Measurements from ENCODE around the gene IPCEF1. TPM values are rescaled to one million over a fixed set of nuclear protein-coding genes. Genes with fewer than 3 reads are reported as not detected.
A peak's percentile ranks its signal among the peaks of the same experiment; 100 is the strongest.
"Not testable (repeated sequence)": the region's sequence is repeated elsewhere in the genome, so short reads cannot be mapped to it uniquely, and the experiment has no call there.

The IPCEF1 gene
- total and polyA plus RNA-seq, 4 experiments from 2014 or later, result 67.7 to 97.7 (median 82.2) TPM

GRCh38 chr6:154201688-154202087 lies 154.9 kb downstream of the IPCEF1 start:
- H3K4me3 ChIP-seq (ENCODE audit: low read length in 2 of 2); H3K27me3 Mint-ChIP-seq; H3K9me3 Mint-ChIP-seq; POLR2A ChIA-PET (ENCODE audit: partially characterized antibody); H3K27ac ChIP-seq (ENCODE audit: low read depth, low read length); H3K9me3 ChIP-seq (ENCODE audit: control insufficient read depth in 1 of 2, low read length in 2 of 2); H3K27me3 ChIP-seq (ENCODE audit: insufficient read depth, low read length); H3K4me3 Mint-ChIP-seq; DNase-seq: not testable (repeated sequence)
- Histone ChIP-seq H3K4me1 (ENCODE audit: insufficient read depth, low read length) (peaks cover 22% of the 10 kb centered on the region), H3K36me3 (ENCODE audit: insufficient read depth, low read length) (peaks cover 53% of the 10 kb centered on the region)
- intact Hi-C loops (cut with micrococcal nuclease), result loop anchor here (2.0 kb wide), 1 partner anchor 17 kb away; no protein-coding TSS in a partner anchor
- peak overlapping the region in 4 of 7 donors; percentile 17 to 60 (median 52) for H3K27ac Mint-ChIP-seq
- peaks cover 40 to 78% (median 55%) of the 10 kb centered on the region in 4 donors for H3K4me1 Mint-ChIP-seq
- peaks cover 81 to 93% of the 10 kb centered on the region in 2 donors for H3K36me3 Mint-ChIP-seq
- CTCF ChIA-PET (ENCODE audit: partially characterized antibody), result interaction anchor here (2.1 kb wide), 1 partner anchor 75 kb away, joined by 8 read pairs; no protein-coding TSS in a partner anchor

- CTCF ChIA-PET (ENCODE audit: partially characterized antibody), result interaction anchor here (1.4 to 1.7 kb wide), 4 partner anchors 14 to 80 kb away, joined by 3 to 9 read pairs (median 4); no protein-coding TSS in a partner anchor
- POLR2A ChIA-PET (ENCODE audit: partially characterized antibody), result interaction anchor here (1.3 kb wide), 1 partner anchor 40 kb away, joined by 3 read pairs; no protein-coding TSS in a partner anchor
- Mint-ChIP-seq H3K27ac (peak overlapping the region in 2 of 7 donors; percentile 32 to 44), H3K27me3 (no peaks in the 10 kb centered on the region), H3K9me3 (peaks cover 0 to 6% (median 0%) of the 10 kb centered on the region in 8 donors), H3K36me3 (peaks cover 82% of the 10 kb centered on the region in 2 donors), H3K4me3 (peak overlapping the region in 2 of 8 donors; percentile 32 to 37), H3K4me1 (peaks cover 43 to 72% (median 59%) of the 10 kb centered on the region in 4 donors)
- H3K36me3 ChIP-seq (ENCODE audit: insufficient read depth, low read length), result peaks cover 28% of the 10 kb centered on the region
- peaks cover 22% of the 10 kb centered on the region for H3K4me1 ChIP-seq (ENCODE audit: insufficient read depth, low read length)
- intact Hi-C loops (cut with micrococcal nuclease), result no loop called here
- no peaks in the 10 kb centered on the region for H3K9me3 ChIP-seq (ENCODE audit: control insufficient read depth in 1 of 2, low read length in 2 of 2)
- no peak overlapping the region for H3K27ac ChIP-seq (ENCODE audit: low read depth, low read length)
- H3K4me3 ChIP-seq (ENCODE audit: low read length in 2 of 2), result no peak overlapping the region
- no peaks in the 10 kb centered on the region for H3K27me3 ChIP-seq (ENCODE audit: insufficient read depth, low read length)
- DNase-seq, result no peak
Measured at GRCh38 chr6:154197196-154197860, 159.3 kb downstream of the IPCEF1 start.

- peak overlapping the region in 1 of 7 donors; percentile 48 for H3K27ac Mint-ChIP-seq
Measured at GRCh38 chr6:154196333-154196885, 160.2 kb downstream of the IPCEF1 start.

GRCh38 chr6:154187714-154188113 lies 168.9 kb downstream of the IPCEF1 start:
- intact Hi-C loops (cut with micrococcal nuclease), result no loop called here
- ChIA-PET CTCF (ENCODE audit: partially characterized antibody) (no interaction called here), POLR2A (ENCODE audit: partially characterized antibody) (no interaction called here)
- peaks cover 72 to 74% of the 10 kb centered on the region in 2 donors for H3K36me3 Mint-ChIP-seq
- no peak for DNase-seq
- H3K27ac Mint-ChIP-seq, result peak overlapping the region in 2 of 7 donors; percentile 53 to 66
- Histone ChIP-seq H3K36me3 (ENCODE audit: insufficient read depth, low read length) (no peaks in the 10 kb centered on the region), H3K4me3 (ENCODE audit: low read length in 2 of 2) (no peak overlapping the region), H3K9me3 (ENCODE audit: control insufficient read depth in 1 of 2, low read length in 2 of 2) (no peaks in the 10 kb centered on the region), H3K4me1 (ENCODE audit: insufficient read depth, low read length) (no peaks in the 10 kb centered on the region), H3K27me3 (ENCODE audit: insufficient read depth, low read length) (no peaks in the 10 kb centered on the region), H3K27ac (ENCODE audit: low read depth, low read length) (no peak overlapping the region)
- no peak overlapping the region for H3K4me3 Mint-ChIP-seq
- no peaks in the 10 kb centered on the region for H3K27me3 Mint-ChIP-seq
- peaks cover 0 to 8% (median 0%) of the 10 kb centered on the region in 8 donors for H3K9me3 Mint-ChIP-seq
- H3K4me1 Mint-ChIP-seq, result peaks cover 27 to 57% (median 42%) of the 10 kb centered on the region in 4 donors

More at GRCh38 chr6:154196333-154196885, 160.2 kb downstream of the IPCEF1 start:
- Mint-ChIP-seq H3K9me3 (peaks cover 0 to 6% (median 0%) of the 10 kb centered on the region in 8 donors), H3K27me3 (no peaks in the 10 kb centered on the region), H3K4me3 (no peak overlapping the region), H3K36me3 (peaks cover 80 to 82% of the 10 kb centered on the region in 2 donors), H3K4me1 (peaks cover 44 to 73% (median 57%) of the 10 kb centered on the region in 4 donors)
- Histone ChIP-seq H3K27ac (ENCODE audit: low read depth, low read length) (no peak overlapping the region), H3K27me3 (ENCODE audit: insufficient read depth, low read length) (no peaks in the 10 kb centered on the region), H3K4me1 (ENCODE audit: insufficient read depth, low read length) (peaks cover 22% of the 10 kb centered on the region), H3K9me3 (ENCODE audit: control insufficient read depth in 1 of 2, low read length in 2 of 2) (no peaks in the 10 kb centered on the region), H3K4me3 (ENCODE audit: low read length in 2 of 2) (no peak overlapping the region), H3K36me3 (ENCODE audit: insufficient read depth, low read length) (peaks cover 21% of the 10 kb centered on the region)
- POLR2A ChIA-PET (ENCODE audit: partially characterized antibody), result interaction anchor here (1.3 kb wide), 1 partner anchor 39 kb away, joined by 3 read pairs; no protein-coding TSS in a partner anchor
- intact Hi-C loops (cut with micrococcal nuclease), result no loop called here
- DNase-seq, result no peak
- CTCF ChIA-PET (ENCODE audit: partially characterized antibody), result interaction anchor here (0.6 to 1.7 kb wide), 9 partner anchors 14 to 85 kb away, joined by 3 to 9 read pairs (median 3); no protein-coding TSS in a partner anchor

- H3K4me1 Mint-ChIP-seq, result peaks cover 26 to 57% (median 43%) of the 10 kb centered on the region in 4 donors
- peak overlapping the region in 2 of 7 donors; percentile 7 to 13 for H3K27ac Mint-ChIP-seq
- intact Hi-C loops (cut with micrococcal nuclease), result no loop called here
- POLR2A ChIA-PET (ENCODE audit: partially characterized antibody), result no interaction called here
- H3K27me3 ChIP-seq (ENCODE audit: insufficient read depth, low read length), result no peaks in the 10 kb centered on the region
- H3K27ac ChIP-seq (ENCODE audit: low read depth, low read length), result no peak overlapping the region
- H3K36me3 ChIP-seq (ENCODE audit: insufficient read depth, low read length), result no peaks in the 10 kb centered on the region
- H3K9me3 ChIP-seq (ENCODE audit: control insufficient read depth in 1 of 2, low read length in 2 of 2), result no peaks in the 10 kb centered on the region
- H3K36me3 Mint-ChIP-seq, result peaks cover 70 to 74% of the 10 kb centered on the region in 2 donors
- no peak overlapping the region for H3K4me3 Mint-ChIP-seq
- no peak for DNase-seq
- CTCF ChIA-PET (ENCODE audit: partially characterized antibody), result no interaction called here
- H3K27me3 Mint-ChIP-seq, result no peaks in the 10 kb centered on the region
- H3K4me1 ChIP-seq (ENCODE audit: insufficient read depth, low read length), result no peaks in the 10 kb centered on the region
- peaks cover 0 to 5% (median 0%) of the 10 kb centered on the region in 8 donors for H3K9me3 Mint-ChIP-seq
- H3K4me3 ChIP-seq (ENCODE audit: low read length in 2 of 2), result no peak overlapping the region
Measured at GRCh38 chr6:154187203-154187602, 169.4 kb downstream of the IPCEF1 start.

GRCh38 chr6:154179434-154179833 lies 177.2 kb downstream of the IPCEF1 start:
- Histone ChIP-seq H3K27ac (ENCODE audit: low read depth, low read length) (no peak overlapping the region), H3K9me3 (ENCODE audit: control insufficient read depth in 1 of 2, low read length in 2 of 2) (no peaks in the 10 kb centered on the region), H3K36me3 (ENCODE audit: insufficient read depth, low read length) (no peaks in the 10 kb centered on the region), H3K27me3 (ENCODE audit: insufficient read depth, low read length) (no peaks in the 10 kb centered on the region), H3K4me1 (ENCODE audit: insufficient read depth, low read length) (peaks cover 8% of the 10 kb centered on the region), H3K4me3 (ENCODE audit: low read length in 2 of 2) (no peak overlapping the region)
- Mint-ChIP-seq H3K36me3 (peaks cover 62 to 81% of the 10 kb centered on the region in 2 donors), H3K27ac (peak overlapping the region in 3 of 7 donors; percentile 22 to 53 (median 42)), H3K4me1 (peaks cover 41 to 73% (median 52%) of the 10 kb centered on the region in 4 donors), H3K4me3 (peak overlapping the region in 2 of 8 donors; percentile 2 to 7), H3K27me3 (no peaks in the 10 kb centered on the region), H3K9me3 (peaks cover 0 to 31% (median 11%) of the 10 kb centered on the region in 8 donors)
- CTCF ChIA-PET (ENCODE audit: partially characterized antibody), result no interaction called here
- DNase-seq, result no peak
- POLR2A ChIA-PET (ENCODE audit: partially characterized antibody), result no interaction called here
- intact Hi-C loops (cut with micrococcal nuclease), result no loop called here

GRCh38 chr6:154172393-154172792 lies 184.2 kb downstream of the IPCEF1 start:
- POLR2A ChIA-PET (ENCODE audit: partially characterized antibody), result interaction anchor here (1.0 kb wide), 1 partner anchor 15 kb away, joined by 4 read pairs; no protein-coding TSS in a partner anchor
- CTCF ChIA-PET (ENCODE audit: partially characterized antibody), result interaction anchor here (0.7 to 5.2 kb wide), 3 partner anchors 14 to 105 kb away, joined by 3 to 33 read pairs (median 6); no protein-coding TSS in a partner anchor
- H3K27ac ChIP-seq (ENCODE audit: low read depth, low read length); H3K9me3 ChIP-seq (ENCODE audit: control insufficient read depth in 1 of 2, low read length in 2 of 2); H3K27me3 Mint-ChIP-seq; intact Hi-C loops (cut with micrococcal nuclease); H3K27me3 ChIP-seq (ENCODE audit: insufficient read depth, low read length); H3K36me3 ChIP-seq (ENCODE audit: insufficient read depth, low read length); H3K4me3 ChIP-seq (ENCODE audit: low read length in 2 of 2): not testable (repeated sequence)
- Mint-ChIP-seq H3K4me1 (peaks cover 54 to 86% (median 71%) of the 10 kb centered on the region in 4 donors), H3K9me3 (peaks cover 3 to 36% (median 16%) of the 10 kb centered on the region in 8 donors), H3K27ac (peak overlapping the region in 3 of 7 donors; percentile 7 to 50 (median 12)), H3K4me3 (peak overlapping the region in 3 of 8 donors; percentile 8 to 48 (median 22)), H3K36me3 (peaks cover 82 to 83% of the 10 kb centered on the region in 2 donors)
- peak in 1 of 5 donors; percentile 12 for DNase-seq
- peaks cover 33% of the 10 kb centered on the region for H3K4me1 ChIP-seq (ENCODE audit: insufficient read depth, low read length)
